ENCODE data around the gene PHF12. TPM values are rescaled to one million over a fixed set of nuclear protein-coding genes. Genes with fewer than 3 reads are reported as not detected.

Gene PHF12
- total and polyA plus RNA-seq, 2 of the 4 experiments (the other 2 are of a cell fraction) = 24.4 to 25.6 TPM

- Histone ChIP-seq H3K4ac (ENCODE audit: low read depth, low read length) (no peak overlapping the region), H3K9me1 (ENCODE audit: insufficient read depth, low read length) (peaks cover 16% of the 10 kb centered on the region), H2BK5ac (ENCODE audit: low read depth, low read length, poor library complexity, severe bottlenecking) (no peak overlapping the region), H3K36me3 (ENCODE audit: control insufficient read depth, insufficient read depth, low read length) (peaks cover 4% of the 10 kb centered on the region; the same call in 1 of the 2 replicates), H4K91ac (ENCODE audit: insufficient read depth, low read depth, low read length) (no peak overlapping the region), H3K14ac (replicated peaks; ENCODE audit: low read depth, low read length) (no peak overlapping the region), H2BK20ac (ENCODE audit: low read depth, low read length) (no peak overlapping the region), H3K79me1 (ENCODE audit: low read depth in 1 of 2, low read length in 2 of 2) (peaks cover 7 to 39% of the 10 kb centered on the region in 2 experiments; a peak in 3 of 4 replicates), H3K27ac (ENCODE audit: insufficient read depth, low read length) (no peak overlapping the region), H3K4me3 (ENCODE audit: insufficient read depth, low read depth, low read length) (no peak overlapping the region), H4K5ac (ENCODE audit: low read depth, low read length) (no peak overlapping the region), H2AK5ac (ENCODE audit: low read depth, low read length) (peak overlapping the region; percentile 32; the same call in 1 of the 2 replicates), H3K9me3 (ENCODE audit: control insufficient read depth, insufficient read depth, low read length) (no peaks in the 10 kb centered on the region), H3K9ac (ENCODE audit: low read depth, low read length) (no peak overlapping the region), H2AK9ac (replicated peaks; ENCODE audit: low read depth, low read length, poor library complexity) (no peak overlapping the region), H2AFZ (replicated peaks; ENCODE audit: low read length, poor library complexity) (no peak overlapping the region), H4K8ac (ENCODE audit: low read depth in 2 of 2, low read length in 2 of 2) (no peak overlapping the region), H3K56ac (ENCODE audit: extremely low read depth, insufficient read depth, low read length) (no peak overlapping the region), H3K18ac (ENCODE audit: low read depth, low read length) (no peak overlapping the region), H3K4me2 (ENCODE audit: low read depth, low read length) (peak overlapping the region; percentile 11; the same call in 1 of the 2 replicates), H2BK120ac (ENCODE audit: low read depth, low read length) (no peak overlapping the region), H3K23ac (ENCODE audit: low read depth, low read length) (peak overlapping the region; percentile 71; the same call in 1 of the 2 replicates), H3K4me1 (ENCODE audit: control insufficient read depth, insufficient read depth, low read length) (peaks cover 8% of the 10 kb centered on the region), H2BK15ac (ENCODE audit: low read depth, low read length) (no peak overlapping the region), H3K27me3 (ENCODE audit: control insufficient read depth, insufficient read depth, low read length) (no peaks in the 10 kb centered on the region), H4K20me1 (ENCODE audit: insufficient read depth, low read length) (peaks cover 19% of the 10 kb centered on the region; the same call in 1 of the 2 replicates)
- dilution Hi-C loops (cut with HindIII; ENCODE audit: low sequenced_read_pairs, unreplicated experiment) = no loop called here
- 93% methylated on average over 11 of the region's 24 CpGs; no CpG with 5 or more reads in 1 of the 2 experiments for WGBS, 2 experiments (ENCODE audit: extremely low coverage in 2 of 2, insufficient read length in 1 of 2)
- BruUV-seq (replicated peaks) = no TSS peak
- intact Hi-C loops (cut with micrococcal nuclease) = no loop called here
- CTCF ChIA-PET = no interaction called here
- ATAC-seq (ENCODE audit: low read depth) (no peak), DNase-seq (no peak)
- POLR2A ChIA-PET (ENCODE audit: unreplicated experiment) = no interaction called here
- in situ Hi-C loops (cut with MboI; ENCODE audit: low sequenced_read_pairs) = no loop called here
- TF ChIP-seq POLR2A (IDR thresholded peaks at IDR 0.05; ENCODE audit: low read depth, low read length) (no peak), CTCF (conservative IDR thresholded peaks at IDR 0.05; ENCODE audit: low read depth, low read length) (no peak), RFX5 (IDR thresholded peaks at IDR 0.05; ENCODE audit: low read depth, low read length) (no peak), CHD1 (IDR thresholded peaks at IDR 0.05; ENCODE audit: low read depth, low read length) (no peak), USF2 (IDR thresholded peaks at IDR 0.05; ENCODE audit: low read depth, low read length) (no peak), ELK1 (IDR thresholded peaks at IDR 0.05; ENCODE audit: borderline replicate concordance, low read depth, low read length) (no peak), MXI1 (IDR thresholded peaks at IDR 0.05; ENCODE audit: borderline replicate concordance, low read depth, low read length) (no peak), MAFK (IDR thresholded peaks at IDR 0.05; ENCODE audit: low read depth, low read length) (no peak), FOS (IDR thresholded peaks at IDR 0.05; ENCODE audit: low read depth, low read length) (no peak), RAD21 (IDR thresholded peaks at IDR 0.05; ENCODE audit: low read length) (no peak), RCOR1 (IDR thresholded peaks at IDR 0.05; ENCODE audit: insufficient replicate concordance, low read length) (no peak), BHLHE40 (IDR thresholded peaks at IDR 0.05; ENCODE audit: low read depth, low read length) (no peak), NFE2L2 (IDR thresholded peaks at IDR 0.05; ENCODE audit: low read depth, low read length) (no peak), MAZ (IDR thresholded peaks at IDR 0.05; ENCODE audit: borderline replicate concordance, low read depth, low read length) (no peak), SMC3 (IDR thresholded peaks at IDR 0.05; ENCODE audit: low read depth, low read length) (no peak)
Observed at GRCh38 chr17:28900986-28901726, 50.2 kb downstream of the PHF12 start.
